ENCODE results near the gene CLDN17.

CLDN17 gene

GRCh38 chr21:30186242-30186641, 19.6 kb upstream of the CLDN17 start:
- TF ChIP-seq POLR2AphosphoS5 (IDR thresholded peaks at IDR 0.05; ENCODE audit: low read depth, low read length) (no peak), POLR2A (IDR thresholded peaks at IDR 0.05; ENCODE audit: low read depth, low read length) (no peak), TAF1 (IDR thresholded peaks at IDR 0.05; ENCODE audit: borderline replicate concordance, low read depth, low read length) (no peak)
- no peak for FAIRE-seq

GRCh38 chr21:30168086-30168485, 1.5 kb upstream of the CLDN17 start:
- FAIRE-seq (no peak), DNase-seq (ENCODE audit: insufficient read length) (no peak)
- no peak for TF ChIP-seq TAF1 (IDR thresholded peaks at IDR 0.05; ENCODE audit: borderline replicate concordance, low read depth, low read length)
- no peak for TF ChIP-seq POLR2AphosphoS5 (IDR thresholded peaks at IDR 0.05; ENCODE audit: low read depth, low read length)
- TF ChIP-seq POLR2A (IDR thresholded peaks at IDR 0.05; ENCODE audit: low read depth, low read length): no peak

More at GRCh38 chr21:30186242-30186641, 19.6 kb upstream of the CLDN17 start:
- DNase-seq (ENCODE audit: insufficient read length): no peak

GRCh38 chr21:30166171-30166570, 434 bp downstream of the CLDN17 start:
- TF ChIP-seq POLR2AphosphoS5 (IDR thresholded peaks at IDR 0.05; ENCODE audit: low read depth, low read length) (no peak), POLR2A (IDR thresholded peaks at IDR 0.05; ENCODE audit: low read depth, low read length) (no peak), TAF1 (IDR thresholded peaks at IDR 0.05; ENCODE audit: borderline replicate concordance, low read depth, low read length) (no peak)
- FAIRE-seq: no peak
- DNase-seq (ENCODE audit: insufficient read length): no peak

GRCh38 chr21:30164796-30165195, 1.8 kb downstream of the CLDN17 start:
- DNase-seq (ENCODE audit: insufficient read length) (no peak), FAIRE-seq (no peak)
- TF ChIP-seq POLR2A (IDR thresholded peaks at IDR 0.05; ENCODE audit: low read depth, low read length): no peak
- TF ChIP-seq POLR2AphosphoS5 (IDR thresholded peaks at IDR 0.05; ENCODE audit: low read depth, low read length): no peak
- TF ChIP-seq TAF1 (IDR thresholded peaks at IDR 0.05; ENCODE audit: borderline replicate concordance, low read depth, low read length): no peak

GRCh38 chr21:30153697-30154340, 12.8 kb downstream of the CLDN17 start:
- no peak for DNase-seq (ENCODE audit: insufficient read length)
- no peak for TF ChIP-seq POLR2AphosphoS5 (IDR thresholded peaks at IDR 0.05; ENCODE audit: low read depth, low read length)
- TF ChIP-seq POLR2A (IDR thresholded peaks at IDR 0.05; ENCODE audit: low read depth, low read length): no peak
- TF ChIP-seq TAF1 (IDR thresholded peaks at IDR 0.05; ENCODE audit: borderline replicate concordance, low read depth, low read length): no peak
- no peak for FAIRE-seq

GRCh38 chr21:30152792-30153191, 13.8 kb downstream of the CLDN17 start:
- DNase-seq (ENCODE audit: insufficient read length): no peak
- no peak for TF ChIP-seq POLR2AphosphoS5 (IDR thresholded peaks at IDR 0.05; ENCODE audit: low read depth, low read length)
- FAIRE-seq: no peak

GRCh38 chr21:30148906-30149305, 17.7 kb downstream of the CLDN17 start:
- no peak for FAIRE-seq
- TF ChIP-seq POLR2A (IDR thresholded peaks at IDR 0.05; ENCODE audit: low read depth, low read length): no peak
- no peak for TF ChIP-seq POLR2AphosphoS5 (IDR thresholded peaks at IDR 0.05; ENCODE audit: low read depth, low read length)
- no peak for TF ChIP-seq TAF1 (IDR thresholded peaks at IDR 0.05; ENCODE audit: borderline replicate concordance, low read depth, low read length)
- DNase-seq (ENCODE audit: insufficient read length): no peak

GRCh38 chr21:30146558-30147282, 19.9 kb downstream of the CLDN17 start:
- FAIRE-seq: no peak
- no peak for TF ChIP-seq POLR2AphosphoS5 (IDR thresholded peaks at IDR 0.05; ENCODE audit: low read depth, low read length)
- TF ChIP-seq POLR2A (IDR thresholded peaks at IDR 0.05; ENCODE audit: low read depth, low read length): no peak
- TF ChIP-seq TAF1 (IDR thresholded peaks at IDR 0.05; ENCODE audit: borderline replicate concordance, low read depth, low read length): no peak
- DNase-seq (ENCODE audit: insufficient read length): no peak

- DNase-seq (ENCODE audit: insufficient read length): no peak
- FAIRE-seq: no peak
- TF ChIP-seq POLR2A (IDR thresholded peaks at IDR 0.05; ENCODE audit: low read depth, low read length) (no peak), POLR2AphosphoS5 (IDR thresholded peaks at IDR 0.05; ENCODE audit: low read depth, low read length) (no peak), TAF1 (IDR thresholded peaks at IDR 0.05; ENCODE audit: borderline replicate concordance, low read depth, low read length) (no peak)
Observed at GRCh38 chr21:30138483-30138882, 28.1 kb downstream of the CLDN17 start.

GRCh38 chr21:30129246-30129645, 37.4 kb downstream of the CLDN17 start:
- DNase-seq (ENCODE audit: insufficient read length) (no peak), FAIRE-seq (no peak)
- no peak for TF ChIP-seq POLR2A (IDR thresholded peaks at IDR 0.05; ENCODE audit: low read depth, low read length)
- no peak for TF ChIP-seq POLR2AphosphoS5 (IDR thresholded peaks at IDR 0.05; ENCODE audit: low read depth, low read length)
- TF ChIP-seq TAF1 (IDR thresholded peaks at IDR 0.05; ENCODE audit: borderline replicate concordance, low read depth, low read length): no peak

GRCh38 chr21:30126576-30126975, 40.0 kb downstream of the CLDN17 start:
- DNase-seq (ENCODE audit: insufficient read length) (no peak), FAIRE-seq (no peak)
- TF ChIP-seq POLR2AphosphoS5 (IDR thresholded peaks at IDR 0.05; ENCODE audit: low read depth, low read length) (no peak), TAF1 (IDR thresholded peaks at IDR 0.05; ENCODE audit: borderline replicate concordance, low read depth, low read length) (no peak), POLR2A (IDR thresholded peaks at IDR 0.05; ENCODE audit: low read depth, low read length) (no peak)

- DNase-seq (ENCODE audit: insufficient read length) (no peak), FAIRE-seq (no peak)
- no peak for TF ChIP-seq POLR2AphosphoS5 (IDR thresholded peaks at IDR 0.05; ENCODE audit: low read depth, low read length)
- no peak for TF ChIP-seq TAF1 (IDR thresholded peaks at IDR 0.05; ENCODE audit: borderline replicate concordance, low read depth, low read length)
- TF ChIP-seq POLR2A (IDR thresholded peaks at IDR 0.05; ENCODE audit: low read depth, low read length): no peak
Observed at GRCh38 chr21:30117631-30118030, 49.0 kb downstream of the CLDN17 start.
